K562 (cell line): ENCODE data around the gene IPO13. TPM values are rescaled to one million over a fixed set of nuclear protein-coding genes. Genes with fewer than 3 reads are reported as not detected.
A peak's percentile ranks its signal among the peaks of the same experiment; 100 is the strongest.

Experiments used
- CEBPB ChIP-seq: fragments of 450-650 bp; IDR thresholded peaks from 2 replicates; pipeline ENCODE4 v1.6.1; 2016; ENCODE audit warnings: missing genetic modification characterization, missing compliant biosample characterization
- EHMT2 ChIP-seq: fragments of 450-650 bp; IDR thresholded peaks from 2 replicates; pipeline ENCODE4 v1.6.1; 2018; ENCODE audit warnings: antibody characterized with exemption
- HEY1 ChIP-seq: fragments of 250-450 bp; sonication (Bioruptor Pico); IDR thresholded peaks from 2 replicates; pipeline ENCODE4 v1.5.0; 2020; ENCODE audit warnings: mild to moderate bottlenecking, moderate library complexity, borderline replicate concordance
- JUN ChIP-seq, 2 experiments: sonication (generic) in 1 of 2; formaldehyde crosslinking in 1 of 2; IDR thresholded peaks; 2 replicates each; pipeline versions ENCODE4 v1.6.1 to v1.8.0; 2012 to 2022; ENCODE audit warnings: borderline replicate concordance in 2 of 2, mild to moderate bottlenecking in 2 of 2, improper control_type of control experiment in 1 of 2, low read depth in 1 of 2, low read length in 1 of 2, missing genetic modification reagents in 1 of 2
- KLF6 ChIP-seq: fragments of 250-450 bp; sonication (Bioruptor Pico); IDR thresholded peaks from 2 replicates; pipeline ENCODE4 v1.4.0; 2020; ENCODE audit warnings: mild to moderate bottlenecking, moderate library complexity, borderline replicate concordance
- L3MBTL2 ChIP-seq: fragments of 450-650 bp; IDR thresholded peaks from 2 replicates; pipeline ENCODE4 v1.6.1; 2016; ENCODE audit warnings: mild to moderate bottlenecking, moderate library complexity
- LARP7 ChIP-seq: fragments of 450-650 bp; IDR thresholded peaks from 2 replicates; pipeline ENCODE4 v1.6.1; 2016
- MCM7 ChIP-seq, 2 experiments: fragments of 450-650 bp; IDR thresholded peaks; 2 replicates each; pipeline ENCODE4 v1.6.1; 2016 to 2018
- MIER1 ChIP-seq: fragments of 450-650 bp; IDR thresholded peaks from 2 replicates; pipeline ENCODE4 v1.6.1; 2016; ENCODE audit warnings: antibody characterized with exemption, mild to moderate bottlenecking, low read depth
- POLR2AphosphoS5 ChIP-seq: IDR thresholded peaks from 2 replicates; pipeline ENCODE4 v1.6.1; 2011; ENCODE audit warnings: mild to moderate bottlenecking, low read depth, low read length, moderate library complexity; ENCODE audit not compliant: control insufficient read depth, insufficient read depth
- PTRF ChIP-seq: fragments of 450-650 bp; IDR thresholded peaks from 2 replicates; pipeline ENCODE4 v1.6.1; 2016; ENCODE audit warnings: mild to moderate bottlenecking, missing genetic modification characterization, missing compliant biosample characterization
- STAT5B ChIP-seq: fragments of 250-450 bp; sonication (Bioruptor Pico); IDR thresholded peaks from 2 replicates; pipeline ENCODE4 v1.8.0; 2021; ENCODE audit warnings: mild to moderate bottlenecking, inconsistent platforms
- THRAP3 ChIP-seq: fragments of 450-650 bp; IDR thresholded peaks from 2 replicates; pipeline ENCODE4 v1.6.1; 2016; ENCODE audit warnings: mild to moderate bottlenecking, inconsistent platforms, borderline replicate concordance
- TRIM28 ChIP-seq: fragments of 450-650 bp; IDR thresholded peaks from 2 replicates; pipeline ENCODE4 v1.6.1; 2017
- ZNF253 ChIP-seq: fragments of 250-450 bp; sonication (Bioruptor Pico); conservative IDR thresholded peaks from 2 replicates; pipeline ENCODE4 v1.6.1; 2021; ENCODE audit warnings: mild to moderate bottlenecking
- ZNF668 ChIP-seq: fragments of 250-450 bp; sonication (Bioruptor Pico); IDR thresholded peaks from 2 replicates; pipeline ENCODE4 v1.8.0; 2022; ENCODE audit warnings: mild to moderate bottlenecking, inconsistent platforms
- ZNF695 ChIP-seq: fragments of 450-650 bp; formaldehyde crosslinking; IDR thresholded peaks from 2 replicates; pipeline ENCODE4 v1.4.0; 2020; ENCODE audit warnings: mild to moderate bottlenecking, moderate library complexity
- ZSCAN32 ChIP-seq: fragments of 450-650 bp; formaldehyde crosslinking; IDR thresholded peaks from 2 replicates; pipeline ENCODE4 v1.4.0; 2020; ENCODE audit warnings: mild to moderate bottlenecking, moderate library complexity
- polyA plus RNA-seq, 8 experiments: library from polyadenylated mRNA; depleted of rRNA in 4 of 8; stranded (reverse) in 5 of 8; unstranded in 3 of 8; fragments of >200 nt; fragmentation: Nextera tagmentation in 2 of 8; fragmentation: Illumina TruSeq in 1 of 8; extraction: Ambion mirVana in 2 of 8; extraction: Trizol in 1 of 8; gene quantifications; 2 replicates each; pipeline versions ENCODE4 v1.2.1 to v1.2.3, GENCODE V29; 2011 to 2014; ENCODE audit warnings: inconsistent platforms in 1 of 8, missing spikeins in 1 of 8
- total RNA-seq, 7 experiments: library from RNA; depleted of rRNA in 6 of 7; stranded (reverse); fragments of >200 nt in 6 of 7; fragmentation: Illumina TruSeq in 2 of 7; extraction: Trizol in 2 of 7; gene quantifications; 2 replicates each; pipeline versions ENCODE4 v1.2.1 to v1.2.3, GENCODE V29; 2011 to 2021; ENCODE audit warnings: low replicate concordance in 1 of 7
- TF ChIP-seq, protein P1 (sequence below): IDR thresholded peaks from 2 replicates; pipeline ENCODE4 v1.6.1; 2016; ENCODE audit warnings: missing genetic modification characterization, missing compliant biosample characterization
- TF ChIP-seq, protein P2 (sequence below): fragments of 450-650 bp; IDR thresholded peaks from 2 replicates; pipeline ENCODE4 v1.6.1; 2018; ENCODE audit not compliant: partially characterized antibody
- TF ChIP-seq, protein P3 (sequence below): fragments of 450-650 bp; conservative IDR thresholded peaks from 2 replicates; pipeline ENCODE4 v1.6.1; 2016; ENCODE audit warnings: missing genetic modification characterization, low read depth, mild to moderate bottlenecking, control low read depth, missing compliant biosample characterization
- TF ChIP-seq, protein P4 (sequence below): fragments of 250-450 bp; sonication (Bioruptor Pico); IDR thresholded peaks from 2 replicates; pipeline ENCODE4 v1.5.0; 2021; ENCODE audit warnings: mild to moderate bottlenecking, borderline replicate concordance

Gene IPO13
- total and polyA plus RNA-seq, 9 of the 15 experiments (the other 6 are each of a cell fraction or from before 2014, with no cell fraction given), result 7.0 to 30.8 (median 16.2) TPM

DNA sequence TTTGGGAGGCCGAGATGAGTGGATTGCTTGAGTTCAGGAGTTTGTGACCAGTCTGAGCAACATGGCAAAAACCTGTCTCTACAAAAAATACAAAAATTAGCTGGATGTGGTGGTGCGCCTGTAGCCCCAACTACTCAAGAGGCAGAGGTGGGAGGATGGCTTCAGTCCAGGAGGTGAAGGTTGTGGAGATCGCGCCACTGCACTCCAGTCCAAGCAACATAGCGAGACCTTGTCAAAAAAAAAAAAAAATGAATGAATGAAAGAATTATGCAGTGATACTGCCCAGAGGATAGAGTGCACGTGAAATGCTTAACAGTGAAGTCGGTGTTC is 22.6 kb downstream of the IPO13 start (continued):
- TF ChIP-seq EHMT2, result peak; percentile 35; the same call in 1 of the 2 replicates
- TF ChIP-seq PTRF (tag), result no peak
- TF ChIP-seq, protein P1, sequence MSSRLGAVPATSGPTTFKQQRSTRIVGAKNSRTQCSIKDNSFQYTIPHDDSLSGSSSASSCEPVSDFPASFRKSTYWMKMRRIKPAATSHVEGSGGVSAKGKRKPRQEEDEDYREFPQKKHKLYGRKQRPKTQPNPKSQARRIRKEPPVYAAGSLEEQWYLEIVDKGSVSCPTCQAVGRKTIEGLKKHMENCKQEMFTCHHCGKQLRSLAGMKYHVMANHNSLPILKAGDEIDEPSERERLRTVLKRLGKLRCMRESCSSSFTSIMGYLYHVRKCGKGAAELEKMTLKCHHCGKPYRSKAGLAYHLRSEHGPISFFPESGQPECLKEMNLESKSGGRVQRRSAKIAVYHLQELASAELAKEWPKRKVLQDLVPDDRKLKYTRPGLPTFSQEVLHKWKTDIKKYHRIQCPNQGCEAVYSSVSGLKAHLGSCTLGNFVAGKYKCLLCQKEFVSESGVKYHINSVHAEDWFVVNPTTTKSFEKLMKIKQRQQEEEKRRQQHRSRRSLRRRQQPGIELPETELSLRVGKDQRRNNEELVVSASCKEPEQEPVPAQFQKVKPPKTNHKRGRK (tag), result no peak
- no peak for TF ChIP-seq POLR2AphosphoS5
- TF ChIP-seq MIER1, result peak; percentile 33; the same call in 1 of the 2 replicates
- TF ChIP-seq ZNF695 (CRISPR knock-in tag), result no peak
- TF ChIP-seq TRIM28, result no peak
- TF ChIP-seq HEY1 (CRISPR knock-in tag), result no peak
- TF ChIP-seq CEBPB (tag), result no peak
- no peak for TF ChIP-seq ZSCAN32
- TF ChIP-seq, protein P2, sequence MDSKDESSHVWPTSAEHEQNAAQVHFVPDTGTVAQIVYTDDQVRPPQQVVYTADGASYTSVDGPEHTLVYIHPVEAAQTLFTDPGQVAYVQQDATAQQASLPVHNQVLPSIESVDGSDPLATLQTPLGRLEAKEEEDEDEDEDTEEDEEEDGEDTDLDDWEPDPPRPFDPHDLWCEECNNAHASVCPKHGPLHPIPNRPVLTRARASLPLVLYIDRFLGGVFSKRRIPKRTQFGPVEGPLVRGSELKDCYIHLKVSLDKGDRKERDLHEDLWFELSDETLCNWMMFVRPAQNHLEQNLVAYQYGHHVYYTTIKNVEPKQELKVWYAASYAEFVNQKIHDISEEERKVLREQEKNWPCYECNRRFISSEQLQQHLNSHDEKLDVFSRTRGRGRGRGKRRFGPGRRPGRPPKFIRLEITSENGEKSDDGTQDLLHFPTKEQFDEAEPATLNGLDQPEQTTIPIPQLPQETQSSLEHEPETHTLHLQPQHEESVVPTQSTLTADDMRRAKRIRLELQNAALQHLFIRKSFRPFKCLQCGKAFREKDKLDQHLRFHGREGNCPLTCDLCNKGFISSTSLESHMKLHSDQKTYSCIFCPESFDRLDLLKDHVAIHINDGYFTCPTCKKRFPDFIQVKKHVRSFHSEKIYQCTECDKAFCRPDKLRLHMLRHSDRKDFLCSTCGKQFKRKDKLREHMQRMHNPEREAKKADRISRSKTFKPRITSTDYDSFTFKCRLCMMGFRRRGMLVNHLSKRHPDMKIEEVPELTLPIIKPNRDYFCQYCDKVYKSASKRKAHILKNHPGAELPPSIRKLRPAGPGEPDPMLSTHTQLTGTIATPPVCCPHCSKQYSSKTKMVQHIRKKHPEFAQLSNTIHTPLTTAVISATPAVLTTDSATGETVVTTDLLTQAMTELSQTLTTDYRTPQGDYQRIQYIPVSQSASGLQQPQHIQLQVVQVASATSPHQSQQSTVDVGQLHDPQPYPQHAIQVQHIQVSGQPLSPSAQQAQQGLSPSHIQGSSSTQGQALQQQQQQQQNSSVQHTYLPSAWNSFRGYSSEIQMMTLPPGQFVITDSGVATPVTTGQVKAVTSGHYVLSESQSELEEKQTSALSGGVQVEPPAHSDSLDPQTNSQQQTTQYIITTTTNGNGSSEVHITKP, result peak; percentile 6
- TF ChIP-seq, protein P3, sequence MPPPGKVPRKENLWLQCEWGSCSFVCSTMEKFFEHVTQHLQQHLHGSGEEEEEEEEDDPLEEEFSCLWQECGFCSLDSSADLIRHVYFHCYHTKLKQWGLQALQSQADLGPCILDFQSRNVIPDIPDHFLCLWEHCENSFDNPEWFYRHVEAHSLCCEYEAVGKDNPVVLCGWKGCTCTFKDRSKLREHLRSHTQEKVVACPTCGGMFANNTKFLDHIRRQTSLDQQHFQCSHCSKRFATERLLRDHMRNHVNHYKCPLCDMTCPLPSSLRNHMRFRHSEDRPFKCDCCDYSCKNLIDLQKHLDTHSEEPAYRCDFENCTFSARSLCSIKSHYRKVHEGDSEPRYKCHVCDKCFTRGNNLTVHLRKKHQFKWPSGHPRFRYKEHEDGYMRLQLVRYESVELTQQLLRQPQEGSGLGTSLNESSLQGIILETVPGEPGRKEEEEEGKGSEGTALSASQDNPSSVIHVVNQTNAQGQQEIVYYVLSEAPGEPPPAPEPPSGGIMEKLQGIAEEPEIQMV, result no peak
- TF ChIP-seq L3MBTL2, result no peak
- no peak for TF ChIP-seq MCM7 (IDR thresholded peaks at IDR 0.05)
- TF ChIP-seq LARP7, result peak; percentile 57; the same call in 1 of the 2 replicates
- TF ChIP-seq ZNF253 (CRISPR knock-in tag), result no peak
- no peak for TF ChIP-seq STAT5B (CRISPR knock-in tag)
- TF ChIP-seq THRAP3, result no peak
- TF ChIP-seq, protein P4, sequence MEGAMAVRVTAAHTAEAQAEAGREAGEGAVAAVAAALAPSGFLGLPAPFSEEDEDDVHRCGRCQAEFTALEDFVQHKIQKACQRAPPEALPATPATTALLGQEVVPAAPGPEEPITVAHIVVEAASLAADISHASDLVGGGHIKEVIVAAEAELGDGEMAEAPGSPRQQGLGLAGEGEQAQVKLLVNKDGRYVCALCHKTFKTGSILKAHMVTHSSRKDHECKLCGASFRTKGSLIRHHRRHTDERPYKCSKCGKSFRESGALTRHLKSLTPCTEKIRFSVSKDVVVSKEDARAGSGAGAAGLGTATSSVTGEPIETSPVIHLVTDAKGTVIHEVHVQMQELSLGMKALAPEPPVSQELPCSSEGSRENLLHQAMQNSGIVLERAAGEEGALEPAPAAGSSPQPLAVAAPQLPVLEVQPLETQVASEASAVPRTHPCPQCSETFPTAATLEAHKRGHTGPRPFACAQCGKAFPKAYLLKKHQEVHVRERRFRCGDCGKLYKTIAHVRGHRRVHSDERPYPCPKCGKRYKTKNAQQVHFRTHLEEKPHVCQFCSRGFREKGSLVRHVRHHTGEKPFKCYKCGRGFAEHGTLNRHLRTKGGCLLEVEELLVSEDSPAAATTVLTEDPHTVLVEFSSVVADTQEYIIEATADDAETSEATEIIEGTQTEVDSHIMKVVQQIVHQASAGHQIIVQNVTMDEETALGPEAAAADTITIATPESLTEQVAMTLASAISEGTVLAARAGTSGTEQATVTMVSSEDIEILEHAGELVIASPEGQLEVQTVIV, result no peak
- TF ChIP-seq ZNF668 (CRISPR knock-in tag), result no peak
- TF ChIP-seq JUN (IDR thresholded peaks at IDR 0.05; ENCODE audit: borderline replicate concordance, low read depth, low read length), result no peak
- TF ChIP-seq JUN (CRISPR knock-in tag; IDR thresholded peaks at IDR 0.05; ENCODE audit: borderline replicate concordance), result no peak
- no peak for TF ChIP-seq KLF6 (CRISPR knock-in tag)
